ENCODE results near the gene TRIM71.

GRCh38 chr3:32876920-32877319 is 59.1 kb downstream of the TRIM71 start:
- TF ChIP-seq EZH2 (IDR thresholded peaks at IDR 0.05; ENCODE audit: borderline replicate concordance, insufficient read depth, low read length, poor library complexity, severe bottlenecking), result no peak
- no peak for TF ChIP-seq CTCF (IDR thresholded peaks at IDR 0.05; ENCODE audit: poor library complexity, severe bottlenecking)
- no peak for TF ChIP-seq TAF1 (IDR thresholded peaks at IDR 0.05; ENCODE audit: low read depth)
